Trophoblast cell (in vitro differentiated cells and primary cell): ENCODE measurements around the gene GUK1.
A peak's percentile ranks its signal among the peaks of the same experiment; 100 is the strongest.

Source experiments
- DNase-seq, 2 donors: peaks; one replicate each; pipeline ENCODE4 v3.0.0-alpha.2; 2016
- H2AFZ ChIP-seq: 2 replicates; pipeline ENCODE4 v1.6.1; 2013; ENCODE audit warnings: low read length, moderate library complexity, mild to moderate bottlenecking; ENCODE audit not compliant: insufficient read depth, poor library complexity
- H2AK5ac ChIP-seq: 2 replicates; pipeline ENCODE4 v1.6.1; 2013; ENCODE audit warnings: mild to moderate bottlenecking, low read length
- H2BK120ac ChIP-seq: 2 replicates; pipeline ENCODE4 v1.6.1; 2013; ENCODE audit warnings: low read length, mild to moderate bottlenecking, moderate library complexity; ENCODE audit not compliant: insufficient read depth, poor library complexity
- H2BK12ac ChIP-seq: 2 replicates; pipeline ENCODE4 v1.6.1; 2013; ENCODE audit warnings: mild to moderate bottlenecking, low read length, moderate library complexity
- H2BK5ac ChIP-seq: 2 replicates; pipeline ENCODE4 v1.6.1; 2013; ENCODE audit warnings: low read length, low read depth, moderate library complexity, mild to moderate bottlenecking; ENCODE audit not compliant: poor library complexity
- H3K14ac ChIP-seq: 2 replicates; pipeline ENCODE4 v1.6.1; 2013; ENCODE audit warnings: mild to moderate bottlenecking, low read length
- H3K18ac ChIP-seq: 2 replicates; pipeline ENCODE4 v1.6.1; 2013; ENCODE audit warnings: mild to moderate bottlenecking, low read length
- H3K23ac ChIP-seq: 2 replicates; pipeline ENCODE4 v1.6.1; 2013; ENCODE audit warnings: low read length
- H3K27ac ChIP-seq: 2 replicates; pipeline ENCODE4 v1.5.1; 2013; ENCODE audit warnings: low read depth, mild to moderate bottlenecking, inconsistent platforms, low read length, moderate library complexity
- H3K27me3 ChIP-seq: 2 replicates; pipeline ENCODE4 v1.6.1; 2013; ENCODE audit warnings: inconsistent platforms, mild to moderate bottlenecking, low read length, moderate library complexity; ENCODE audit not compliant: insufficient read depth
- H3K36me3 ChIP-seq, 2 experiments: 1 replicate in 1 of 2; 2 replicates in 1 of 2; pipeline ENCODE4 v1.6.1; 2013; ENCODE audit warnings: low read length in 2 of 2, mild to moderate bottlenecking in 2 of 2, moderate library complexity in 1 of 2; ENCODE audit not compliant: insufficient read depth in 2 of 2, control insufficient read depth in 1 of 2
- H3K4ac ChIP-seq: 2 replicates; pipeline ENCODE4 v1.6.1; 2013; ENCODE audit warnings: low read depth, mild to moderate bottlenecking, low read length, moderate library complexity
- H3K4me1 ChIP-seq, 2 experiments: 1 replicate in 1 of 2; 2 replicates in 1 of 2; pipeline ENCODE4 v1.6.1; 2013; ENCODE audit warnings: low read length in 2 of 2, mild to moderate bottlenecking in 2 of 2, moderate library complexity in 1 of 2; ENCODE audit not compliant: insufficient read depth in 2 of 2, control insufficient read depth in 1 of 2
- H3K4me2 ChIP-seq: 2 replicates; pipeline ENCODE4 v1.6.1; 2013; ENCODE audit warnings: inconsistent platforms, mild to moderate bottlenecking, low read length, moderate library complexity
- H3K4me3 ChIP-seq: 2 replicates; pipeline ENCODE4 v1.5.1; 2013; ENCODE audit warnings: mild to moderate bottlenecking, low read depth, low read length, inconsistent platforms
- H3K79me1 ChIP-seq: one replicate; pipeline ENCODE4 v1.6.1; 2013; ENCODE audit warnings: low read length
- H3K79me2 ChIP-seq: 2 replicates; pipeline ENCODE4 v1.6.1; 2013; ENCODE audit warnings: low read length, mild to moderate bottlenecking; ENCODE audit not compliant: control insufficient read depth, insufficient read depth, poor library complexity
- H3K9ac ChIP-seq: 2 replicates; pipeline ENCODE4 v1.6.1; 2013; ENCODE audit warnings: mild to moderate bottlenecking, low read length
- H3K9me3 ChIP-seq: 2 replicates; pipeline ENCODE4 v1.6.1; 2013; ENCODE audit warnings: low read depth, mild to moderate bottlenecking, control low read depth, inconsistent platforms, low read length; ENCODE audit not compliant: insufficient read depth
- H4K12ac ChIP-seq: 2 replicates; pipeline ENCODE4 v1.6.1; 2013; ENCODE audit warnings: low read depth, mild to moderate bottlenecking, low read length, moderate library complexity
- H4K8ac ChIP-seq: 2 replicates; pipeline ENCODE4 v1.6.1; 2013; ENCODE audit warnings: low read depth, mild to moderate bottlenecking, low read length, moderate library complexity
- H4K91ac ChIP-seq: one replicate; pipeline ENCODE4 v1.6.1; 2013; ENCODE audit warnings: low read depth, mild to moderate bottlenecking, low read length, moderate library complexity
- WGBS: extraction: QIAGEN DNeasy Blood & Tissue Kit; methylation state at CpG from one replicate; pipeline ENCODE4 v1.1.7; 2013; ENCODE audit warnings: missing lambda C conversion rate; ENCODE audit not compliant: insufficient read length, insufficient coverage; ENCODE audit errors: extremely low coverage; 5-methylcytosine and 5-hydroxymethylcytosine counted together

Gene GUK1

DNA sequence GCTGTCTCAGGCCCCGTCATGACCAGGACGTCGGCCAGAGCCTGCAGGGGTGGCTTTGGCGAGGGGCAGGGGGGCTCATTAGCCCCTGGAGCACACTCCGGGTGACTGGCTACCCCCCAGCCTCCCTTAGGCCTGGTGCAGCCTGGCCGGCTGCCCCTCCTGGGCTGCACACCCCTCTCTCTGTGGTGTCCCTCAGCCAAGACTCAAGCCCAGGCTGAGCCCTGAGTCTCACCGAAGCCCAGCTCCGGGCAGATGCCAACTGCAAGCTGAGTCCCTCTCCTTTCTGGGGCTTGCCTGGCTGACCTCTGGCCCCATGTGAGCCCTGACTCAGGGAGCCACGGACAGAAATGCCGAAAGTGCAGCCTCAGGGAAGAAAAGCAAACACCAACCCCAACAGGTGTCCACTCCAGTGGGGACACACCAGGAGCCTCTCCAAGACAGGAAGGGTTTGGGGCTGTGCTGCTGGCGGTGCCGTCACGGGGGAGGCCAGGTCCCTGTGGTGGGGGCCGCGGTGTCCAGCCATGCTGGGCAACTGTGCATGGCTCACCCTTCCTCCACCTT, 20.2 kb downstream of the GUK1 start:
- no peak overlapping the region for H4K12ac ChIP-seq
- H3K18ac ChIP-seq = no peak overlapping the region
- H3K9ac ChIP-seq = no peak overlapping the region
- no peak overlapping the region for H4K91ac ChIP-seq
- peaks cover 0 to 4% of the 10 kb centered on the region in 2 experiments for H3K36me3 ChIP-seq
- H3K4me1 ChIP-seq = peaks cover 16 to 18% of the 10 kb centered on the region in 2 experiments
- H3K27ac ChIP-seq = no peak overlapping the region
- H2BK12ac ChIP-seq = no peak overlapping the region
- H3K23ac ChIP-seq = no peak overlapping the region
- H3K79me2 ChIP-seq = peaks cover 4% of the 10 kb centered on the region
- H3K79me1 ChIP-seq = peaks cover 15% of the 10 kb centered on the region
- no peak overlapping the region for H2AK5ac ChIP-seq
- no peak overlapping the region for H3K4me2 ChIP-seq
- H3K9me3 ChIP-seq = no peaks in the 10 kb centered on the region
- no CpG with 5 or more reads among the region's 15 CpGs for WGBS
- no peak overlapping the region for H3K4me3 ChIP-seq
- no peak for DNase-seq
- no peak overlapping the region for H2BK120ac ChIP-seq
- no peaks in the 10 kb centered on the region for H3K27me3 ChIP-seq
- no peak overlapping the region for H4K8ac ChIP-seq
- H3K14ac ChIP-seq = no peak overlapping the region
- no peak overlapping the region for H3K4ac ChIP-seq
- H2AFZ ChIP-seq = no peak overlapping the region
- H2BK5ac ChIP-seq = no peak overlapping the region

DNA sequence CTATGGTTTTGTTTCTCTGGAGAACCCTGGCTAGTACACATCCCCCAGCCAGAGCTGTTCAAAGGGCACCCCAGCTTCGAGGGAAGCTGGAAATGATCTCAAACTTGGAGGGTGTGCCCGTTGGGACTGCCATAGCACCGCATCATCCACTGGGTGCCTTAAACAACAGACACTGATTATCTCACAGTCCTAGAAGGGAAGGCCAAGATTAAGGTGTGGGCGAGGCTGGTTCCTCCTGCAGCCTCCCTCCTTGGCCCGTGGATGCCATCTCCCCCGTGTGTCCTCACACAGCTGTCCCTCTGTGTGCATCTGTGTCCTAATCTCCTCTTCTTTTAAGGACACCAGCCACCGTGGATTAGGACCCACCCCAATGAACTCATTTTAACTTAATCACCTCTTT, 21.3 kb downstream of the GUK1 start:
- H2BK5ac ChIP-seq = no peak overlapping the region

GRCh38 chr1:228161866-228162265, 21.8 kb downstream of the GUK1 start:
- no peak overlapping the region for H4K91ac ChIP-seq
- no peak overlapping the region for H3K27ac ChIP-seq
- H3K36me3 ChIP-seq = peaks cover 0 to 4% of the 10 kb centered on the region in 2 experiments
- no CpG with 5 or more reads among the region's 9 CpGs for WGBS
- H3K79me2 ChIP-seq = peaks cover 8% of the 10 kb centered on the region
- no peaks in the 10 kb centered on the region for H3K27me3 ChIP-seq
- H3K4me1 ChIP-seq = peaks cover 21 to 23% of the 10 kb centered on the region in 2 experiments
- no peak overlapping the region for H3K4me2 ChIP-seq
- no peak for DNase-seq
- H3K4ac ChIP-seq = no peak overlapping the region
- no peaks in the 10 kb centered on the region for H3K9me3 ChIP-seq
- H3K9ac ChIP-seq = no peak overlapping the region
- no peak overlapping the region for H2BK120ac ChIP-seq
- no peak overlapping the region for H2BK12ac ChIP-seq
- no peak overlapping the region for H4K12ac ChIP-seq
- no peak overlapping the region for H3K14ac ChIP-seq
- H4K8ac ChIP-seq = no peak overlapping the region
- H2AK5ac ChIP-seq = no peak overlapping the region
- no peak overlapping the region for H2AFZ ChIP-seq
- H3K4me3 ChIP-seq = no peak overlapping the region
- no peak overlapping the region for H3K18ac ChIP-seq
- H3K23ac ChIP-seq = no peak overlapping the region
- H2BK5ac ChIP-seq = no peak overlapping the region
- H3K79me1 ChIP-seq = peaks cover 21% of the 10 kb centered on the region

More for the DNA sequence above, 21.3 kb downstream of the GUK1 start:
- Histone ChIP-seq H2AFZ (no peak overlapping the region), H3K4me1 (peaks cover 18 to 19% of the 10 kb centered on the region in 2 experiments), H2BK12ac (no peak overlapping the region), H3K4ac (no peak overlapping the region), H4K8ac (no peak overlapping the region), H3K27ac (no peak overlapping the region), H3K23ac (no peak overlapping the region), H3K36me3 (peaks cover 0 to 4% of the 10 kb centered on the region in 2 experiments), H3K14ac (no peak overlapping the region), H3K4me2 (no peak overlapping the region), H3K9me3 (no peaks in the 10 kb centered on the region), H3K9ac (no peak overlapping the region), H2BK120ac (no peak overlapping the region), H3K27me3 (no peaks in the 10 kb centered on the region), H2AK5ac (no peak overlapping the region), H4K91ac (no peak overlapping the region), H3K4me3 (peak overlapping the region; percentile 34), H3K79me1 (peaks cover 20% of the 10 kb centered on the region), H3K79me2 (peaks cover 8% of the 10 kb centered on the region), H3K18ac (no peak overlapping the region), H4K12ac (no peak overlapping the region)
- no CpG with 5 or more reads among the region's 7 CpGs for WGBS
- no peak for DNase-seq

- Histone ChIP-seq H3K18ac (peak overlapping the region; percentile 18), H4K8ac (peak overlapping the region; percentile 56), H3K4ac (no peak overlapping the region), H3K14ac (peak overlapping the region; percentile 29), H3K9ac (no peak overlapping the region), H3K36me3 (peaks cover 0 to 4% of the 10 kb centered on the region in 2 experiments), H2BK12ac (peak overlapping the region; percentile 51), H2BK5ac (no peak overlapping the region), H4K91ac (peak overlapping the region; percentile 30), H3K23ac (no peak overlapping the region), H3K9me3 (no peaks in the 10 kb centered on the region), H3K79me2 (peaks cover 8% of the 10 kb centered on the region), H3K4me3 (no peak overlapping the region), H3K79me1 (peaks cover 21% of the 10 kb centered on the region), H2BK120ac (peak overlapping the region; percentile 2), H3K27me3 (no peaks in the 10 kb centered on the region), H2AFZ (no peak overlapping the region), H3K4me1 (peaks cover 21 to 23% of the 10 kb centered on the region in 2 experiments), H3K27ac (peak overlapping the region; percentile 11), H4K12ac (peak overlapping the region; percentile 38), H2AK5ac (peak overlapping the region; percentile 31), H3K4me2 (no peak overlapping the region)
- DNase-seq = no peak
- no CpG with 5 or more reads among the region's 14 CpGs for WGBS
Measured at GRCh38 chr1:228162286-228163006, 22.4 kb downstream of the GUK1 start.
